Mesothelial cell of epicardium (in vitro differentiated cells): ENCODE measurements around the gene PISD. TPM values are rescaled to one million over a fixed set of nuclear protein-coding genes. Genes with fewer than 3 reads are reported as not detected.

Experiments
- DNase-seq, 2 experiments: peaks; one replicate each; pipeline ENCODE4 v3.0.0; 2021; ENCODE audit warnings: low spot score in 2 of 2; ENCODE audit not compliant: unreplicated experiment in 2 of 2
- H3K27ac Mint-ChIP-seq: 2 replicates; pipeline ENCODE4 v1.8.0; 2021; ENCODE audit warnings: mixed read lengths
- H3K27me3 Mint-ChIP-seq: 2 replicates; pipeline ENCODE4 v1.8.0; 2021; ENCODE audit warnings: low read depth, mixed read lengths
- H3K36me3 Mint-ChIP-seq: 2 replicates; pipeline ENCODE4 v1.8.0; 2021; ENCODE audit warnings: mixed read lengths
- H3K4me1 Mint-ChIP-seq: 2 replicates; pipeline ENCODE4 v1.8.0; 2021; ENCODE audit warnings: mixed read lengths
- H3K4me3 Mint-ChIP-seq: 2 replicates; pipeline ENCODE4 v1.8.0; 2021; ENCODE audit warnings: mild to moderate bottlenecking, moderate library complexity, mixed read lengths
- H3K9me3 Mint-ChIP-seq: 2 replicates; pipeline ENCODE4 v1.8.0; 2021; ENCODE audit warnings: mixed read lengths
- CTCF ChIP-seq: fragments of 200-600 bp; sonication (generic); IDR thresholded peaks from one replicate; pipeline ENCODE4 v1.5.0; 2021; ENCODE audit warnings: antibody characterized with exemption; ENCODE audit not compliant: unreplicated experiment
- total RNA-seq: library from RNA; stranded (reverse); gene quantifications from 3 replicates; pipeline ENCODE4 v1.2.1, GENCODE V29; 2021

Gene PISD
- total RNA-seq, 1 donor from 2014 or later, result 40.4 TPM

- H3K27ac Mint-ChIP-seq, result no peak overlapping the region
- TF ChIP-seq CTCF, result no peak
- H3K4me1 Mint-ChIP-seq, result peaks cover 6% of the 10 kb centered on the region
- H3K36me3 Mint-ChIP-seq, result peaks cover 10% of the 10 kb centered on the region
- H3K9me3 Mint-ChIP-seq, result no peaks in the 10 kb centered on the region
- no peak for DNase-seq
- H3K4me3 Mint-ChIP-seq, result no peak overlapping the region
- H3K27me3 Mint-ChIP-seq, result no peaks in the 10 kb centered on the region
These were observed 11.6 kb downstream of the PISD start for GRCh38 chr22:31650391-31650790.

GRCh38 chr22:31647523-31648320, 14.3 kb downstream of the PISD start:
- Mint-ChIP-seq H3K27me3 (no peaks in the 10 kb centered on the region), H3K4me1 (peaks cover 6% of the 10 kb centered on the region), H3K36me3 (peaks cover 20% of the 10 kb centered on the region), H3K4me3 (no peak overlapping the region), H3K9me3 (no peaks in the 10 kb centered on the region), H3K27ac (no peak overlapping the region)
- no peak for TF ChIP-seq CTCF
- no peak for DNase-seq

- no peak for DNase-seq
- peaks cover 21% of the 10 kb centered on the region for H3K36me3 Mint-ChIP-seq
- H3K27me3 Mint-ChIP-seq, result no peaks in the 10 kb centered on the region
- H3K9me3 Mint-ChIP-seq, result no peaks in the 10 kb centered on the region
- no peak overlapping the region for H3K4me3 Mint-ChIP-seq
- peaks cover 6% of the 10 kb centered on the region for H3K4me1 Mint-ChIP-seq
- peak overlapping the region; percentile 89 for H3K27ac Mint-ChIP-seq
- no peak for TF ChIP-seq CTCF
These were observed 14.9 kb downstream of the PISD start for GRCh38 chr22:31647066-31647465.

- Mint-ChIP-seq H3K36me3 (peaks cover 21% of the 10 kb centered on the region), H3K27ac (peak overlapping the region; percentile 89), H3K4me3 (no peak overlapping the region), H3K4me1 (peaks cover 6% of the 10 kb centered on the region), H3K9me3 (no peaks in the 10 kb centered on the region), H3K27me3 (no peaks in the 10 kb centered on the region)
- DNase-seq, result no peak
- TF ChIP-seq CTCF, result no peak
These were observed 15.6 kb downstream of the PISD start for GRCh38 chr22:31646186-31647019.

- Mint-ChIP-seq H3K4me1 (no peaks in the 10 kb centered on the region), H3K27ac (peak overlapping the region; percentile 30), H3K27me3 (no peaks in the 10 kb centered on the region), H3K4me3 (no peak overlapping the region), H3K9me3 (no peaks in the 10 kb centered on the region), H3K36me3 (peaks cover 14% of the 10 kb centered on the region)
- DNase-seq, result no peak
- TF ChIP-seq CTCF, result no peak
These were observed 22.5 kb downstream of the PISD start for GRCh38 chr22:31639436-31640039.
